ENCODE results near the gene MYOM3.

Gene MYOM3

GRCh38 chr1:24007079-24007478 is 104.9 kb downstream of the MYOM3 start:
- TF ChIP-seq, protein P1, sequence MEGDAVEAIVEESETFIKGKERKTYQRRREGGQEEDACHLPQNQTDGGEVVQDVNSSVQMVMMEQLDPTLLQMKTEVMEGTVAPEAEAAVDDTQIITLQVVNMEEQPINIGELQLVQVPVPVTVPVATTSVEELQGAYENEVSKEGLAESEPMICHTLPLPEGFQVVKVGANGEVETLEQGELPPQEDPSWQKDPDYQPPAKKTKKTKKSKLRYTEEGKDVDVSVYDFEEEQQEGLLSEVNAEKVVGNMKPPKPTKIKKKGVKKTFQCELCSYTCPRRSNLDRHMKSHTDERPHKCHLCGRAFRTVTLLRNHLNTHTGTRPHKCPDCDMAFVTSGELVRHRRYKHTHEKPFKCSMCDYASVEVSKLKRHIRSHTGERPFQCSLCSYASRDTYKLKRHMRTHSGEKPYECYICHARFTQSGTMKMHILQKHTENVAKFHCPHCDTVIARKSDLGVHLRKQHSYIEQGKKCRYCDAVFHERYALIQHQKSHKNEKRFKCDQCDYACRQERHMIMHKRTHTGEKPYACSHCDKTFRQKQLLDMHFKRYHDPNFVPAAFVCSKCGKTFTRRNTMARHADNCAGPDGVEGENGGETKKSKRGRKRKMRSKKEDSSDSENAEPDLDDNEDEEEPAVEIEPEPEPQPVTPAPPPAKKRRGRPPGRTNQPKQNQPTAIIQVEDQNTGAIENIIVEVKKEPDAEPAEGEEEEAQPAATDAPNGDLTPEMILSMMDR (conservative IDR thresholded peaks at IDR 0.05; ENCODE audit: low read depth, low read length) = no peak
- H3K4me3 ChIP-seq (ENCODE audit: low read length) = no peak overlapping the region
- DNase-seq (ENCODE audit: low read depth) = no peak
